Stimulated activated CD8-positive, alpha-beta memory T cell treated with anti-CD3 and anti-CD28 coated beads, Interleukin-15, amount 100 ng/mL, for 24 hours (primary cell): ENCODE results near the gene MPEG1.

Source experiments
- DNase-seq: peaks from one replicate; pipeline ENCODE4 v3.0.0-alpha.2; 2020; ENCODE audit warnings: low read depth

Gene MPEG1, protein sequence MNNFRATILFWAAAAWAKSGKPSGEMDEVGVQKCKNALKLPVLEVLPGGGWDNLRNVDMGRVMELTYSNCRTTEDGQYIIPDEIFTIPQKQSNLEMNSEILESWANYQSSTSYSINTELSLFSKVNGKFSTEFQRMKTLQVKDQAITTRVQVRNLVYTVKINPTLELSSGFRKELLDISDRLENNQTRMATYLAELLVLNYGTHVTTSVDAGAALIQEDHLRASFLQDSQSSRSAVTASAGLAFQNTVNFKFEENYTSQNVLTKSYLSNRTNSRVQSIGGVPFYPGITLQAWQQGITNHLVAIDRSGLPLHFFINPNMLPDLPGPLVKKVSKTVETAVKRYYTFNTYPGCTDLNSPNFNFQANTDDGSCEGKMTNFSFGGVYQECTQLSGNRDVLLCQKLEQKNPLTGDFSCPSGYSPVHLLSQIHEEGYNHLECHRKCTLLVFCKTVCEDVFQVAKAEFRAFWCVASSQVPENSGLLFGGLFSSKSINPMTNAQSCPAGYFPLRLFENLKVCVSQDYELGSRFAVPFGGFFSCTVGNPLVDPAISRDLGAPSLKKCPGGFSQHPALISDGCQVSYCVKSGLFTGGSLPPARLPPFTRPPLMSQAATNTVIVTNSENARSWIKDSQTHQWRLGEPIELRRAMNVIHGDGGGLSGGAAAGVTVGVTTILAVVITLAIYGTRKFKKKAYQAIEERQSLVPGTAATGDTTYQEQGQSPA

DNA sequence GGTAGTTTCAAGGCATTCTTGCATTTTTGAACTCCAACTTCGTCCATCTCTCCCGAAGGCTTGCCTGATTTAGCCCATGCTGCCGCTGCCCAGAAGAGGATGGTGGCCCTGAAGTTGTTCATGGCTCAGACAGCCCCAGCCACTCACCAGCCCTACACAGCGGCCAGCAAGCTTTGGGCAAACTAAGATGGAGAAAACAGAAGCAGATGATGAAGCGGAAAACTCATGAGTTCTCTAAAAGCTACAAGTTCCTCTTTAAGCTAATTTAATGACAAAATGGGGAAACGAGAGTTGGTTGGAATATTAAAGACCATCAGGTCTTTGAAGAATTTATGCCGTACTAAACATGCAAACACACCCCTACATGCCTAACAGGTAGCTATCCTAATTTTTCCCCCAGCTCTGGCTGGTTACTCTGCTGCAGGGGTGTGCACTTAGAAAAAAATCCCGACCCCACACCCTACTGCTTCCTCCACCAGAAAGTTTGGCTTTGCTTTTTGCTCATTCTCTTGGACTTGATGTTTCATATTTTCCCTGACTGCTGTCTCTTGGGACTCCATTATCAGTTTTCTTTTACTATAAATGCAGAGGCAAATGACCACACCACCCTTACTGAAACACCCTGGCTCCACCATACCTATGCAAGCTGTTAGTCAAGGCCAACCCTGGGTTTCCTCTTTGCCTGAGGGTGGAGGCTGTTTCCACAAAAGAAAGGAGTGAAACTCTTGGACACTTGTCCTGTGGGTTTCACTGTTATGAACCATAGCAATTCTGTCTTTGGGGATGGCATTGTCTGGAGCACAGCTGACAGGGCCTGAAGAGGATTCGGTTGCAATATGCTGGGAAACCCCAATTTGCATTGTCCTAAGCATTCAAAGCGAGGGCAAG is at the start of gene MPEG1:
Gene MPEG1 (minus strand): TSS at position 184 of the 888 bp plus-strand sequence. CDS start 62 bp downstream, at position 122.
- DNase-seq = no peak

DNA sequence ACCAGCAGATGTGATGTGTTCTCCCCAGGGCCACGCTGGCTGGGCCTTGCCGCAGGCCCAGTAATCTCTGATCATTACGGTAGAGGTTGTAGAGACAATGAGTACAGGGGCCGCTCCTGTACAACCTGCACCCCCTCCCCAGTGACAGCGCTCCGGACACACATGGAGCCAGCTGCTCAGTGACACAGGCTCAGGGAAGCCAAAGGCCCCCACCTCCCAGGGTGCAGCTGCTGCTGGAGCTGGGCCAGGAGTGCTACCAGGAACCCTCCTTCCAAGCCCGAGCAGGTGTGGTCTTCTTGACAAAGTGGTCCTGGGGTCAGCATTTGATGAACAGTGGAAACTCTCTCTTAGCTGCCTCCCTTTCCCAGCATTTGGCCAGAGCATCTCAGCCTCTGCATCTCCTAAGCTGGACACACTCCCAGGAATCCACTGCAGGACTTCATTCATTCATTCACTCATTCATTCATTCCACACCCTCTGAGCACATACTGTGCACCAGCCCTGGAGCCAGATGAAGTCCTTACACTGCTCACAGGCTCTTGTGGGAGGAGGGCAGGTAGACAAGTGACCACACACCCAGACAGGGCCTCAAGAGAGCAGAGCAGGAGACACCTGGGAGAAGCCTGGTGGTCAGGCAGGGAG is 49.6 kb upstream of the MPEG1 start:
- no peak for DNase-seq

DNA sequence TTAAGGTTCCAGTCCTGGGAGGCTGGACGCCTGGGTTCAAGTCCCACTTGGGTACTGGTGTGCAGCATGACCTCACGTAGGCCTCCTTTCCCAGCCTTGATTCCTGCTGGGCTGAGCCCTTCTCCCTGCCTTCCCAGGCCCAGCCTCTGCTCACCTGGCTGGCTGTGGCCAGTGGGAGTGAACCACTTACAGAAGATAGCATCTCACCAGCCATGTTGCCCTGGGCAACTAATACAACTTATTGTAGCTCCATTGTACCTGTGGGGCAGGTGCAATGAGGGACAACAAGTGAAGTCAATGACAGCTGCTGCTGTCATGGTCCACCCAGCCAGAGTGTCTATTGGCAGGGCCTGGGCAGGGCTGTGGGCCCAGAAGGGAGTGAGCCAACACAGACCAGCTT is 48.4 kb upstream of the MPEG1 start:
- no peak for DNase-seq

DNA sequence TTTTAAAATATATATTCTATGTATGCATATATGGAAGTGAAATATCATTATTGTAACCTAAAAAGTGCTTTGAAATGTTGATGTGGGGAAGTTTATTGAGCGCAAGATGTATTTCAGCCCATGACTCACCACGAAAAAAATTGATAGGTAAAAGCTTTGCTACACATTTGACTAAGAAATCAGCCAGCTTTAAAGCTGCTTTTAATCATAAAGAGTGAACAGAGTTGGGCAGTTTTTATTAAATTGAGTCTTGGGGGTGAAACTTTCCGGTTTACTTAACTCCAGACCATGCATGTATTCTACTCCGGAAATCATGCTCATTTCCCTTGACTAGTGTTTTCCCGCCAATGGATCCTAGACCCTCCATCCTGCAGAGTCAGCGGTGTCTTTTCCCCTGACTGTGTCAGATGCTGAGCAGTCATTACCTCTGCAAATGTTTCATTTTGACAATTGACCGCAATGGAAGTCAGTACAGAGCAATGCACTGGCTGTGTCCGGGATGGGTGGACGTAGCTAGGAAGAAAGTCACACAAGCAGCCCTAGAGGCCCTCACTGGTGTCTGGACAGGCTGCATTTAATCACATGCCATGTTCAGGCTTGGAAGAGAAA is 47.2 kb upstream of the MPEG1 start:
- DNase-seq = no peak

DNA sequence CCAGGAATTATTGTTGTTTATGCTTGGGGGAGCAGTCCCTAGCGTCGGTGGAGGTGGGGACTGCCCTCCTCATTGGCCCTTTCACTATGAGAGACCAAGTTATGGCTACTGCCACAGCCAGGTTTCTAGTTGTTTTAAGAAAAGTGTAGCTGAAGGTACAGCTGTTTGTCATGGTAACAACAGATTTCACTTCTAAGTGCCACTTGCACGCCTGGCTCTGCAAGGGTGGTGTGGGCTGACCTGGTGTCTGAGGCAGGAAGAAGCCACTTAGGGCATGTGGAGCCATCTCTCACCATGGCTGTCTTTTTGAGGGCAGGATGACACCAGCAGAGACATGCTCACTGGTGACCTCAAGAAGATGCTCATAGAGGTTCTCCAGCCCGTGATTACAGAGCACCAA is 46.3 kb upstream of the MPEG1 start:
- DNase-seq = no peak

DNA sequence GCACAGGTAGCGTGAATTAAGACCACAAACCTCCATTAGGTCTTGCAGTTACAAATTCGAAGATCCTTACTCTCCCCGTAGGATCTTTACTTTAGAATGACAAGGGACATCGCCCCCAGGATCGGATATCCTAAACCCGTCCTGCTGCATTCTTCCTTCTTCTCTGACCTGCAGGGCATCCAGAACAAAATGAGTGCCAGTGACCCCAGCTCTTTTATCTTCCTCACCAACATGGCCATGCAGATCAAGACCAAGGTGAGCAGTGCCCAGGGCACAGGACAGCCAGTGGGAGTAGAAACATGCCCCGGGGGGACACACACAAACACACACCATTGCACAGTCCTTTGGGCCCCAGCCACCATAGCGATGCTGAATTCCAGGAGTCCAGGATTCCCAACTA is 42.6 kb upstream of the MPEG1 start:
- no peak for DNase-seq

DNA sequence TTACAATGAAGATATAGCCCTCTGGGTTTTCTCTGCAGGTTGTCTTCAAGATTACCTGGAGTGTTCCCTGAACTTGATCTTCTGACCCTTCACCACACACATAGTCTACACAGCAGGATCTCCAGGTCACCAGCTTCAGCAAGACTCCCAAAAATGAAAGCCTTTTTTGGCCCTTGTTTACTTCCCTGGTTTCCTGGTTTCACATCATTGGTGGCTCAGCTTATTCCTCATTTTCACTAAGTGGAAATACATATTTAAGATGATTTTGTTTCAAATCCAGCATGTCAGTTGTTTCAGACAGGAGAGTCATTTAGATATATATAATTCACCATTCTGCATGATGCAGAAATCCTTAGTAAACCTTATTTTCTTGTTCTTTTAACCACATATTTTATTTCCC is 41.6 kb upstream of the MPEG1 start:
- no peak for DNase-seq

DNA sequence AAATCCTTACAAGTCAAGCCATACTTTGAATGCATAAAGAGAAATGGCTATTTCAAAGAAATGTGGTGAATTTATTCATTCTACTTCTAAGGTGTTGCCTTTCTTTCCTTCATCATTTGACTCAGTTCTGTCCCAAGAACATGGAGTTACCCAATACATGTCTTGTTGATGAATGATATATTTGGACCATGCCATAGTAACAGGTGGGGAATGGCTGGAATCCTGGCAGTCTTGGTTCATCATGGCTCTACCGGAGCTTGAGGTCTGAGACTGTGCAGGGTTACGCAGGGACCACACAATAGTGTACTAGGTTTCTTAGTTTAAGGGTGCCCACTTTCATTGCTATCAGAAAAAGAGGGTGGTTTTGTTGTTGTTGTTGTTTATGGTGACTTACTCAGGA is 40.3 kb upstream of the MPEG1 start:
- DNase-seq = no peak

DNA sequence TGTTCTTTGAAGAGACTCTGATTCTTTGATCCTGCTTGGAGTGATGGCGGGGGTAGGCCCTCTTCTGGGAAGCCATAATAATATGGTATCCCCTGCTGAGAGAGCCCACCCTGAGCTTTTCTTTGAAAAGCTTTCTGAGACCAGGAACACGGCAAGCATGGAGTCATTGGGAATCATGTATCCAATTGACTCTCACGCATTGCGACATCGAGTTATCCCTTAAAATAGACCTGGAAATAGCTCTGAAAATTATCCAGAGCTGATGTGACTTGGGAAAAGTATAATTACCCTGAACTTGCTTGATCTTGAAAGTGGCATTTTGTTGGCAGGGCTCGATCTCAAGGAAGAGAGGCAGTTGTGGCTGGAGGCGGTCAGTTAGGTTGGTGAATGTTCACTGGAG is 36.8 kb upstream of the MPEG1 start:
- no peak for DNase-seq

DNA sequence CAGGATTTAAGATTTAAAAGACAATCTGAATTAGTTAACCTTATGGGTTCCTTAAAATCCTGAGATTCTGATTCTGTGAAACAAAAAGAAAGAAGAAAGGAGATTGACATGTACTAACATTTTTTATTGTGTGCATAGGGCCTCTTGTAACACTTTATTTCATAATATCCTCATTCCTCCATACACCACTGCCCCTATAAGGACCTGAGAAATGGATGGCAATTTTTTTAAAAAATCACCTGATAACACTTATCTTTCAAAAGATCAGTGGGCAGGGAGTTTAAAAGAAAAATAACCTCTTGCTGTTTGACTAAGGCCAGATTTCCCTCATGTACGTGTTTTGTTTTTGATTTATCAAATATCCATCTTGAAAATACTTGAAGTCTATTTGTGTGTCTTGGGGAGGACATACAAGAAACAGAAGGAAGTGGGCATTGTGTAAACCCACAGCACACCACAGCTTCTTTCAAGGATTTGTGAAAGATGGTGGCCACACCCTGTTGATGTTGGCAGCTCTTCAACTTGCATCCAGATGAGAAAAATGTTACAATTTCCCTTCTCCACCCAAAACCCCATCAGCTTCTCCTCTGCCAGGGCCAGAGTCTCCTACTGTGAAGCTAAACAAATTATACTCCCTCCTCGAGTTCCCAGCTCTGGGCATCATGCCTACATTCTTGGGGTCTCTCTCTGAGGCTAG is 35.0 kb upstream of the MPEG1 start:
- DNase-seq = no peak

DNA sequence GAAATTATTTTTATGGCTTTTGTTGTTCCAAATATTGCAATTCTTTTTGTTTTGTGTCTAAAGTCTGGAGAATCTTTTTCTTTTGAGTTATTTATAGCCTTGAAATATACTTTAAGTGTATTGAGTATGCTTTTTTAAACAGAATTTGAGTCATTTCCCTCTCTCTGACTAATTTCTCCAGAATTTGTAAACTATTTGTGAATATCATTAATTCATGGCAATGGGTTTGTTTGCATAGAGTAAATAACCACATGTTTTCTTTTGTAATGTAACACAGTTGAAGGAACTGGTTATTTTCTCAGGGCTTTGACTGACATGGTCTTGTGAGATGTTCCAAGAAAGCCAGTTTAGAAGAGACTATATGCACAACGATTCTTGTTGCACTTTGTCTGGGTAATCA is 30.9 kb upstream of the MPEG1 start:
- DNase-seq = no peak

DNA sequence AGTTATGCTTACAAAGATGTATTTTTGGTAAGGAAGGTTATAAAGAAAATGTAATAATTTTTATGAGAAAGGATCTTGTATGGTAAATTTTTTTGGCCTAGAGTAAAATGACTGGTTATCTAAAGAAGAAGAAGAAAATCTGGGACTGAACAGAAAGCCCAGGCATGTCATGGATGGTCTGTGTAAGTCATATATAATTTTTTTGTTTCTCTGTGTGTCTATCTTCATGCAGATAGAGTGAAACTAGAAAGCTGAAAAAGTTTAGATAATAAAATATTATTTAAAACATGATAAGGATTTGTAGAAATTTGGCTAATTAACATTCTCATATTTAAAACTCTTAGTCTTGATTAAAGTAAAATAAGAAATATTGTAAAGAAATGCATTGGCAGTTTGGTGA is 27.6 kb upstream of the MPEG1 start:
- DNase-seq = no peak

DNA sequence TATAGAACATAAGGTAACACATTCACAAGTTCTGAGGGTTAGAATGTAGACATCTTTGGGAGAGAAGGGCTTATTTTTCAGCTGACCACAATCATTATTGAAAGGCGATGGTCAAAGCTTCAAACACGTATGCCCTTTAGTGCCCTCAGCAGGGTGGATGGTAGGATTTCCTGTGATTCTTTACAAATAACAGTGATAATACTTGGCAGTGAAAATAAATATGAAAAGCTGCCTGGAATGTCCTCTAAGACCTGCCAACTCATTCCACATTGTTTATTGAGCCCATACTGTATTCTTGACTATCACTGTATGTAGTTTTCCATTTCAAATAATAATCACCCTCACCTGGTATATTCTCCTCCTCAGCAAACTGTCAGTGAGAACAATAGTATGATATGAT is 13.7 kb upstream of the MPEG1 start:
- DNase-seq = no peak

DNA sequence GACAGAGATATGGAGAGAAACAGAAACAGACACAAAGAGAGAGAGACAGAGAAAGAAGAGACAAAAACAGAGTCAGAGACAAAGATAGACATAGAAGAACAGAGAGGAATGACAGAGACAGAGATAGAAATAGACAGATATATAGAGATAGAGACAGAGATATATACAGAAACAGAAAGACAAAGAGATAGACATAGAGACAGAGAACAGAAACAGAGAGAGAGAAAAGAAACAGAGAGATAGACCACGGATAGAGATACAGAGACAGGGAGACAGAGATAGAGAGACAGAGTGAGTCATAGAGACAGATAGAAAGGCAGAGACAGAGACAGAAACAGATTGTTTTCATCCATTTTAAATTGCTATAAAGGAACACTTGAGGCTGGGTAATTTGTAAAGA is 12.3 kb upstream of the MPEG1 start:
- no peak for DNase-seq

DNA sequence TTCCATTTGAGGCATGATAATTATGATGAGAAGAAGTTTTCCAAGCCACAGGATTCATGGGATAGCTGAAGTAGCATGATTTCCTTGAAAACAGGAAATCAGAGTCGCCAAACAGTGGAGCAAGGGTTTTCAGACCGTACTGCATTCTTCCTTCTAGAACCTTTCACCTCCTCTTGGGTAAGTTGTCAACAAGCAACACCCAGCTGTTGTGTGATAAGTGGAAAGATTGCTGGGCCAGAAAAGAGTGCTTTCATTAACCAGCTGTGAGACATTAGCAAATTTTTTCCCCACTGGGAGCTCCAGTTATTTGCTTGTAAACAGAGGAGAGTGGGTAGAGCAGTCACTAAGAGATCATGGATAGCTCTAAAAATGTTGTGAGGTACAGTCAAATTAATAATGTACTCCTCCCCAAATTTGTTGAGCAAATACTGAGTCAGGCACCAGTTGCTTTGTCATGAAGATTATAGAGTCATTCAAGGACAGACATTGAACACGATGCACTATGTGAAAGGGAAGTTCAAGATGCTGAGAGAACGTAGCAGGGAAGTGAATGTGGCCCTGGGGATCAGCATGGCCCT is 11.7 kb upstream of the MPEG1 start:
- DNase-seq = no peak

DNA sequence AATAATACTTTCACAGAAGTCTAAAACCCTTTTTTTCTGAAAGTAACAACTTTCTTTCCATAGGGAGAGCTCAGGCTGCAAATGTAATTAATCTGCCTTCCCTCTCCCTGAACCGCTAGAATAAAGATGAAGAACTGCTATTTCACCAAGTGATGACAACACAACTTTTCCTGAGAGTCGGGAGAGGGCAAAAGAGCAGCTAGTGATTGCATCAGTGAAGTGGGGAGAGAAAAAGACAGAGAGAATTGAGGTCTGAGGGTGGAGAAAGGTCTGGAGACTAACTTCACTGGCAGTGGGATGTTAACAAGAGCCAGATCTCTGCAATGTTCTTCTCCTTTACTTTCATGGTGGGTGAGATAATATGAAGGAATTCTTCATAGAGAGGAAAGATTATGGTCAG is 10.9 kb upstream of the MPEG1 start:
- no peak for DNase-seq

DNA sequence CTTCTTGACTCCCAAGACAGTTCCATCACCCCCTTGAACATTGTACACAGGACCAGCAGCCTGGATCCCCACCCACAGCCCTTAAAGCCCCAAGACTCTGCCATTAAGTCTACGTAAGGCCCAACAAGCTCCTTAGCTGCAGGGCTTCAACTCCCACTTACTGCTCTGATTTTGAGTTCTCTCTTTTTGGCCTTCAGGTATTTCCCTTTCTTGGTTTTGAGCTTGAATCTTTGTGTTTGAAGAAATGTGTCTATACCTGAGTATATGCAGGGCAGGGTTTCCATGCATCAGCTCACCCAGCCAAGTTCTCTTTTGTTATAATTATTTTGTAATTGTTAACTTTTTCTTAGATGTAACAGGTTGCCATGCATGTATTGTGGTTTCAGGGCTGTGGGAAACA is 10.4 kb upstream of the MPEG1 start:
- DNase-seq = no peak

DNA sequence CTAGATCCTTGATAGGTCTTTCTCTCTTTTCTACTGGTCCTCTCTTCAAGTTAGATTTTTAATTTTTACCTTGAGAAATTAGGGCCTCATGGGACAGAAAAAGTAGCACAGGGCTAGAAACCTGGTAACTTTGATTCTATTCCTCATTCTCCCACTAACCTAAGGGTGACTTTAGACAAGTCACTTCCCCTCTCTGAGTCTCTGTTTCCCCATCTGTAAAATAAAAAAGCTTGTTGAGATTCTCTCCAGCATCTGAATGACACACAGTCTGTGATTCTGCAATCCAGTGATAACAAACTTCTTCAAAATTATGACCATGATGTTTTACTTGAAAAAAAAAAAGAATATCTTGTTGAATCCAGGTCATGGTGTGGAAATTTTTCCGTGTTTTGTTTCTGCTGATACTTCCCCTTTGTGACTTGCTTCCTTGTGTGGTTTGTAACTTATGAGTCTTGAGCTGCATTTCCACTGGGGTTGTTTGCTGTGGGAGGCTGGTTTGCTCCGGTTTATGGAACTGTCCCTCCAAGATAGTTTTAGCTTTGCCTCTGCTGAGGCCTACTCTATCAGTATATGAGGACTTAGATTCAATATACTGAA is 9.8 kb upstream of the MPEG1 start:
- DNase-seq = no peak

DNA sequence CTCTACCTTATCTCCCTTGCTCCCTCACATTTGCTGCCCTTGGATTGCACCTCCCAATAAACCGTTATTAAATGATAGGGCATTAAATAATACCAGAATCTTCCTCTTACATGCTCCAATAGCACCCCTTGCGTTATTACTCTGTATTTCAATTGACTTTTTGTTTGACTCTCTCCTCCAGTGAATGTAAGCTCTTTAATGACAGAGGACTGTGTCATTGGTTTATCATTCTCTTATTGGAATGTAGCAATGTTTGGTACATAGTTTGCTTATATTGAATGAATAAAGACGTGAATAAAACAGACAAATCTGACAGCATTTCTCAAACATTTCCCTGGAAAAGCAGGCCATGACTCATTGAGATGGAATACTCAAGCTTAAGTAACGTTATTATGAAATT is 8.7 kb upstream of the MPEG1 start:
- DNase-seq = no peak

DNA sequence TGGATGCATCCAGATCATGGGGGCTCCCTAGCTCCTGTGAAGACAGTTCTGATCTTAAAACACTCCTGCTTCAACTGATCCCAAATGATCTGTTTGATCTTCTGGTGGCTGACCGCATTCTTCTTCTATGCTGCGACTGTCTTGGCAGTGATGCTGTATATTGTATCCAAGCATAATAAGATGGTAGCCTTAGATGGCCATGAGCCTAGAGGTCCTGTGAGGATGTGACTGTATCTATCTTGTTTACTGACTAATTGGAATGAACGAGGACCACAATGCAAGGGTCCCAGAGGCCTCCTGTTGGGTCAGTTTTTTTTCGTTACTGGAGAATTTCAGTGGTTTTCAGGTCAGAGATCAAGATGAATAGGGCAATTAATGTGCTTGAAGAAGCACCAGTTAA is 7.1 kb upstream of the MPEG1 start:
- DNase-seq = no peak
